ENCODE data around the gene ARHGAP22.

- no peak for TF ChIP-seq CTCF (IDR thresholded peaks at IDR 0.05)
- TF ChIP-seq SIN3A (IDR thresholded peaks at IDR 0.05; ENCODE audit: borderline replicate concordance, insufficient read depth, low read depth, low read length), result no peak
- TF ChIP-seq POLR2AphosphoS5 (IDR thresholded peaks at IDR 0.05; ENCODE audit: low read depth, low read length), result no peak
Observed at GRCh38 chr10:48437546-48437945, 167.3 kb downstream of the ARHGAP22 start.
